NCI-H2227 (cell line): ENCODE results near the gene LRRC14B.

Experiments used
- DNase-seq: peaks from one replicate; lab custom pipeline; 2025; ENCODE audit not compliant: unreplicated experiment; lab: John Stamatoyannopoulos, UW

Gene LRRC14B

DNA sequence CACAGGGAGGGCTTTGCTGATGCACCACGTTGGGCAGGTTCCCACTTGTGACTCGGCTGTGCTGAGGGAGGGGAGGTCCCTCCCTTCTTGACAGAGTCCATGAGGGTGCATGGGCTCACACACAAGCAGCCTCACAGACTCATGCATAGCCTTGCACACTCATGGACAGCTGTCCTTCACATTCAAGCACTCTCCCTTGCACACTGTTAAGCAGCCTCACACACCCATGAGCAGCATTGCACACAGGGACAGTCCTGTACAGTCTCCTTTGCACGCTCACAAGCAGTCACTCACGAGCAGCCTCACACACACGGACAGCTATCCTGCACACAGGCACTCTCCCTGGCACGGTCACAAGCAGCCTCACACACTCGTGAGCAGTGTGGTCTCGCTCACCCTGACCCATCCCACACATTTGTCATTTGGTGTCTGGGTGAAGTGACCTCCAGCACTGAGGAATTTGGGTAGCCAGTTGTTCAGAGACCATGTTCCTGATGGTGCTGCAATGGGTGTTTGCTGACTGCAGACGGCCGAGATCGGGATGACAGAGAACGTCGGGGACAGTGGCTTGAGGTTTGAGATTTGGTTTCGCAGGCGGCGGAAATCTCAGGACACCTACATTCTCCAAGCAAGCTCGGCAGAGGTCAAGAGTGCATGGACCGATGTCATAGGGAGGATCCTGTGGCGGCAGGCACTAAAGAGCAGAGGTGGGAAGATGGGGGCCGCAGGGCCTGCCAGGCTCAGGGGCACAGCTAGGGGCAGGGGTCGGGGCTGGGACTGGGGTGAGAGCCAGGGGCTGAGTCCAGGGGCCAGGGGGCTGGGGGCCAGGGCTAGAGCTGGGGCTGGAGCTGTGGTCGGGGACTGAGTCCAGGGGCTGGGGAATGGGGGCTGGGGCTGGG, 17.7 kb upstream of the LRRC14B start:
- no peak for DNase-seq

DNA sequence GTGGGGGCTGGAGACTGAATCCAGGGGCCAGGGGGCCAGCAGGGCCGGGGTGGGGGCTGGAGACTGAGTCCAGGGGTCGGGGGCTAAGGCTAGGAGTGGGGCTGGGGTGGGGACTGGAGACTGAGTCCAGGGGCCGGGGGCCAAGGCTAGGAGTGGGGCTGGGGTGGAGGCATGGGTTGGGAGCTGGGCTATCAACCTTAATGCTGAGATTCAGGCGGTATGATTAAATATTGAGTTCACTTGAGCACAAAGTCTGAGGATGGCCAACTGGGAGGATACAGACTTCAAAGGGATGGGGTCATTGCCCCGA, 17.0 kb upstream of the LRRC14B start:
- no peak for DNase-seq

DNA sequence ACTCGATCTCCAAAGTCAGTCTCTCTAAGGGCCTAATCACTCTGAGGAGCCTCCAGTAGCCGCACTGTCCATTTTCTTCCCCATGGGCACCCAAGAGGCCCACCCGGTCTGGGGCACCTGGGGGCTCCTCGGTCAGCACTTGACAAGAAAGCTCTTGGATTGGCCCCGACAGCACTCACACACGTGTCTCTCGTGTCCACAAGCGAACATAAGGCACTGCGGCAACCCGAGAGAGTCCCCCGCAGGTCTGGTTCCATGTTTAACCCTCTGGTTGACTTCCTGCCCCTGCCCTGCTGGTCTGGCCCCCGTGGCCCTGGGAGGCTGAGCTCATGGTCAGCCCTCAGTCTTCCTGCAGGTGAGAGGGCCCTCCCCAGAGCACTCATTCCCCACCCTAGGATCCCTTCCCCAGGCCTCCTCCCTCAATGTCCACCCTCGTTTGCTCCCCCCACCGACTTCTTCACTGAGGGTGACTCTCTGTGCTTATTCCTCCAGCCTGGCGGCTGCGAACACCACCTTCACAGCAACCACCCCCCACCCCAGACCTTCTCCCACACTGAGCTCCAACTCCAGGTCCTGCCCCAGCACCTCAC, 16.3 kb upstream of the LRRC14B start:
- DNase-seq: no peak

DNA sequence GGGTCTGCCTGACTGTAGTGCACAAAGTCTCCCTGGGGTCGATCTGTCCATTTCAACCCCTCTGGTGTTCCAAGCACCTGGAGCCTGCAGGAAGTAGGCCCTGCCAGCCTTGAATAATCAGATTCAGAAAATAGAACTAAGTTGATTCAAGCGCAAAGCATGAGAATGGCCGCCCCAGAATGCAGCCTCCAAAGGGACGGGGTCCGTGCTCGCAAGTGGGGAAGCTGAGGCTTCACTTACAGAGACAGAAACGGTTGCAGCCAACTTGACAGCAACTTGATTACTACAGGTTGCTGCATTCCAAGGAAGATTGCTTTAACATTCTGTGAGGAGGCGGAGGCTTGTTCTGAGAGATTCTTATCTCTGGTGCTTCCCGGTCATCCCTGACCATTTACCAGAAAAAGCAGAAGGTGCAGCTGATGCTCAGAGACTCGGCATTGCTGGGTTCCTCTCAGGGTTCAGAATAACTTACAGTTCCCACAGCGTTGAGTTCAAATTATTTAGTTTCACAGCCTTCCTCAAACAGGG, 14.9 kb upstream of the LRRC14B start:
- no peak for DNase-seq

GRCh38 chr5:178110-178509, 13.2 kb upstream of the LRRC14B start:
- no peak for DNase-seq

- no peak for DNase-seq
Observed at GRCh38 chr5:179401-179800, 11.9 kb upstream of the LRRC14B start.

DNA sequence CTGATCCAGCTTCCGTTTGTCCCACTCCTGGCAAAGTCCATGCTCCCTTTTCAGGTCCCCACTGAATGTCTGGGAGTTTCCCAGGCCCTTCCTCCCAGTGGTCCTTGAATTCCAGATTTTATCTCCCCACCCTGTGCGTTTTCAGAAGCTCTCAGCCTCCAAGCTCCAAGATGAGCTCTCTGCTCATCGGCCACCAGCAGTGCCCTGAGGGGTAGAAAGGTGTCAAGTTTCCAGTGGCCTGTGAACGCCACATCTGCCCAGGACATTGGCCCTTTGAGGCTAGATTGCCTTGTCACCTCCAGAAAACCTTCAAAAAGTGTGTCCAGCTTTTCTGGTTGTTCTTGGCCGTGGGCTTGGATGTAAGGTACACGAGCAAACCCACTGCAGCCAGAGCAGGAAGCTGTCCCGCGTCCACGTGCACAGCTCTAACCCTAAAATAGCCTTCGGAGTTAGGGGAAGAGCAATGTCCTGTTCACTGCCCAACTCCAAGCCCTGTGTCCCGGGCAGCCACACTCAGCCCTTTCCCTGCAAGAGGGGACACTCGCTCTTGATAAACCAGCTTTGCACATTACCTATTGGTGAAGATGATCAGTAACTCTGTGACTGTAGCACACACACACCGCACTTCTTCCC, 10.9 kb upstream of the LRRC14B start:
- no peak for DNase-seq

- DNase-seq: no peak
Observed at GRCh38 chr5:181160-181559, 10.1 kb upstream of the LRRC14B start.

DNA sequence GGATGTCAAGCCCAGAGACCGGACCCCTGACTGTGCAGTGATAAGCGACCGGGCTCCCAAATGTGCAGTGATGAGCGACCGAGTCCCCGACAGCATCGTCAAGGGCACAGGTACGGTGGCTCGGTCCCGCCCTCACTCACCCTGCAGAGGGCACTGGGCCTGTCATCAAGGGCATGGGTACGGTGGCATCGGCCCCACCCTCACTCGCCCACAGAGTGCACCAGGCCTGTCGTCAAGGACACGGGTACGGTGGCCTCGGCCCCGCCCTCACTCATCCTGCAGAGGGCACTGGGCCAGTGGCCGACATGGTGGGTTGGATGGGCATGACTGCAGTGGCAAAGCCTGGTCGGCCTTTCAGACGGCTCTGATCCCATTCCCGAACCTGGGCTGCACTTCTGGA, 9.7 kb upstream of the LRRC14B start:
- no peak for DNase-seq

DNA sequence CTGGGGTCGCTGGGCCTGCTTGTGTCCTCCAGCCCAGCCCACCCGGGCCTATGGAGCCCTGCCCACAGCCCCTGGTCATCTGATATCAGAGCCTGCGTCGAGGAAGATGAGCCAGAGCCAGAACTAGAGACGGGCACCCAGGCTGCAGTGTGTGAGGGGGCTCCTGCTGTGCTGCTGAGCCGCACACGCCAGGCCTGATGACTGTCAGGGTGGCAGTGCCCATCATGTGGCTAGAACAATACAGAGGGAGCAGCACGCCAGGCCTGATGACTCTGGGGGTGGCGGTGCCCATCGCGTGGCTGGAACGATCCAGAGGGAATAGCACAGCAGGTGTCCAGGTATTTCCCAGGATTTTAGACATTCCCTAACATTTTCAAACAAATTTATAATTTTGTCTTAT, 9.2 kb upstream of the LRRC14B start:
- no peak for DNase-seq

GRCh38 chr5:184471-184870, 6.8 kb upstream of the LRRC14B start:
- no peak for DNase-seq

- DNase-seq: no peak
Observed at GRCh38 chr5:185095-186070, 5.9 kb upstream of the LRRC14B start.

DNA sequence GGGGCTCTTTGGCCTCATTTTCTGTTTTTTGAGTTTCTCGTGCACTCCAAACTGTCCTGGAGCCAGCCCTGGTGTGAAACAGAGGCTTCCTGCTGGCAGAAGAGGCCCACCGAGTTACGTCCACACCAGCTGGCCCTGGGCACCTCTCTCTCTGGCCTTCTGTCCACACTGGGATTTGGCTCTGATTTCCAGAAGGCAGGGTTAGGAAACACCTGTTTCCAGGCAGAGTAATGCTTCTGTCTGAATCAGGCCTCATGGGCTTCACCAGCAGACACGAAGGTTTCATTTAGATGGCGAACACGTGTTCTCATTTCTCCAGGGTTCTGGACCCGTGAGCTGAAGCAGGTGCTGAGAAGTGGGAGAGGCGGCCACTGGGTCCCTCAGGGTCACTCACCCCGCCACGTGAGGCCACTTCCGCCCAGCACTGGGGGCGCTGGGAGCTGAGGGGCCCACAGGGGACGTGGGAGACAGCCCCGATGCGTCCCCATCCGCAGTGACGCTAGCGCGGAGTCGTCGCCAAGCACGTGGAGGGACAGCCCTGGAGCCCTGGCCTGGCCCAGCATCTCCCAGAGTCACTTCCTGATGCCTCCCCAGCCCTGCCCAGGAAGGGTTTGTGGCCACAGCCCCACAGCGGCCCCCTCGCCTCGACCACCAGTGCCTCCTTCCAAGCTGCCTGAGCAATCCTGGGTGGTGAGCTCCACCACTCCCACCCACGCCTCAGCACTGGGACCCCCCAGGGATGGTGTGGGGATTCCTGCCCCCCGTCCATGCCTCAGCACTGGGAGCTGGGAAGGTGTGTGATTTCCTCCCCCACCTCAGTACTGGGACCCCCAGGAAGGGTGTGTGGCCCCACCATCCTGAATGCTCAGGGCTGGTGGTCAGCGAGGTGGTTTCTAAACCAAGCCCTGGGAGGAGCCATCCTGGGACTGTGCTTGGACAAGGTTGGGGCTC, 4.9 kb upstream of the LRRC14B start:
- DNase-seq: no peak

GRCh38 chr5:187042-187431, 4.3 kb upstream of the LRRC14B start:
- DNase-seq: no peak

DNA sequence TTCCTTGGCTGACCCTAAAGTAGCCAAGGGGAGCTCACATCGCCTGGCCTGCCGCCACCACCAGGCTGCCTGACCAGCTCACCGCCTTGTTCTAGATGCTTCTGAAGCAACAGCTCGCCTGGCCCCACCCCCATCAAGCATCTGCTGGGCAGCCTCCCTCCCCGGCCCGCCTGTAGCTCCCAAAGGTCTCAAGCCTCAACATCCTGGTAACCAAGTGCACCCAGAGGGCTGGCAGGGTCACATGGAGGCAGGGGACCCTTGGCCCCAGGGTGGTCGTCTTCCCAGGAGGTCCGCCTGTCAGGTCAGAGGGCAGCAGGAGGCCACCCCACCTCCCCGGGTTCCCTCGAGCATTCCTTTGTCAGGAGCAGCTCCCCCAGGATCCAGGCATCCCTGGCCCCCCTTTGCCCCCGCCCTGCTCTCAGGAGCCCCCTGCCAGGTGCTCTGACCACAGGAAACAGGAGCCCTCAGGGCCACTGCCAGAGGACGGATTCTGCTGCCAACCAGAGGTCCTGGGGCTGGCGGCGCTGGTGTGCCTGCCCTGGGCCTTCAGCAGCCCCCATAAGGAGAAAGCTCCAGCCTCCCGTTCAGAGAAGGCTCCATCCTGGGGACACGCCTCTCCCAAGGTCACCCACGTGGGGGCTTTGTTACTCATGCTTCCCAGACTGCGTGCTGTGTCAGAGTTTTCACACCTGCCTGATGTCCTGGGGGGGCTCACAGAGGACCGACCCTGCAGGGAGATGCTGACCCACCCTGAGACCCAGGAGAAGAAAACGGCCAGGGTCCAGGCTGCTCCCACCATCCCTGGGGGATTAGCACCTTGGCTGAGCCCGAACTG, 3.5 kb upstream of the LRRC14B start:
- peak; percentile 25 for DNase-seq

- DNase-seq: peak; percentile 92
Observed at GRCh38 chr5:188488-189481, 2.5 kb upstream of the LRRC14B start.

GRCh38 chr5:189486-189885, 1.8 kb upstream of the LRRC14B start:
- DNase-seq: no peak

- no peak for DNase-seq
Observed at GRCh38 chr5:189976-190365, 1.3 kb upstream of the LRRC14B start.
